ENCODE measurements around the gene SMTNL2.

SMTNL2 gene

DNA sequence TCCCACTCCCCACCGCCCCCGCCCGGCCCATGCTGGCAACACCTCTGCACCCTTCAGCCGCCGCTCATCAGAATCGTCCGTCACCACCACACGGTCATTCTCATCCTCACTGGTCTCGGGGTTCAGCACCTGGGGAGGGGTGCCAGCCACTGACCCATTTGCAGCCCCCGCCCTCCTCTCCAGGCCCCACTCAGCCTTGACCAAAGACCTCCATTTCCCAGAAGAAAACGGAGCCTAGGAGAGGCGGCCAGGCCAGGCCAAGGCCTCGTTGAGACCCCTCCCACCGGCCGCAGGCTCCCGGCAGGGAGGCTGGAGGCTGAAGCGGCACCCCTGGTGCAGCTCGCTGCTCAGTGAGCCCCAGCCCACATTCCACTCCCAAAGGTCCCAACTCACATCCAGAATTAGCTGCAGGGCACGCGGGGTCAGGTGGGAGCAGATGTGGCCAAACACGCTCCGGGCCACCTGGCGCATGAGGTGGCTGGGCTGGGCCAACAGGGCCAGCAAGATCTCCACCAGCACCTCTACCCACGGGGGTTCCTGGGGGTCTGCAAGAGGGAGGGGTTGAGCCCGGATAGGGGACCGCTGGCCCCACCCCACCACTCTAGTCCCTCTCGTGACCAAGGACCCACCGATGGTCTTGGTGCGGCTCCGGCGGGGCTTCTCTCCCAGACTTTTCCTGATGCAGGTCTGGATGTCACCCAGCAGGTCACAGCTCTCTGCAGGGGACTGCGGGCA, 38.9 kb upstream of the SMTNL2 start:
- DNase-seq (ENCODE audit: low read depth in 1 of 2, low spot score in 1 of 2): no peak

DNA sequence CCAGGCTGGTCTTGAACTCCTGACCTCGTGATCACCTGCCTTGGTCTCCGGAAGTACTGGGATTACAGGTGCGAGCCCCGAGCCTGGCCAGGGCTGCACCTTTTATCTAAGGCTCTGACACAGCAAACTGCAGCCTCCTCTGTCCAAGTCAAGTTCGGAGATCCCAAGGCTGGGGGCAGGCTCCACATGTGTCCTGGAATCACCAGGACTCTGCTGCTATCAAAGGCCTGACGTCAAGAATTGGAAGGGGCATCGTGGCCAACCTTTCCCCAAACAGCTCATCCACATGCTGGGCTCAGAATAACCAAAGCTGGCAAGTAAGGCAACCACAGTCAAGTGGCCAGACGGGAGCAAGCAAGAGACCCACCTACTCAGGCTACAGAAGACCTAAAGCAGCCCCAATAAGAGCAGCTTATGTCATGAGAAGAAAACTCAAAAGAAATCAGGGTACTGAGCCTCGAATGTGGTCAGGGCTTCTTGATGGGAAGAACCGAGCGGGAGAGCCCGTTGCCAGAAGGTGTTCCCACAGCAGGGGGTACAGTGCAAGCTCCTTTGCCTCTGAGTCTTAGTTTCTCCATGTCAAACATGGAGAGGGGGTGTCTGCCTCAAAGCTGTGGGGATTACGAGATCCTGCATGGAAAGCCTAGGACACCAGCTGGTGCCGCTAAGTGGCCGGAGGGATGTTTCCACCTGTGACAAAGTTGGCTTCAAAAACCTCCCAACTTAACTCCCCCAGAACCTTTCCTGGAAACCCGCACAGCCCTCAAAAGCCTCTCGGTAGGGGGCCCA, 37.0 kb upstream of the SMTNL2 start:
- no peak for DNase-seq (ENCODE audit: low read depth in 1 of 2, low spot score in 1 of 2)

GRCh38 chr17:4548061-4548461, 36.3 kb upstream of the SMTNL2 start:
- DNase-seq (ENCODE audit: low read depth in 1 of 2, low spot score in 1 of 2): no peak

DNA sequence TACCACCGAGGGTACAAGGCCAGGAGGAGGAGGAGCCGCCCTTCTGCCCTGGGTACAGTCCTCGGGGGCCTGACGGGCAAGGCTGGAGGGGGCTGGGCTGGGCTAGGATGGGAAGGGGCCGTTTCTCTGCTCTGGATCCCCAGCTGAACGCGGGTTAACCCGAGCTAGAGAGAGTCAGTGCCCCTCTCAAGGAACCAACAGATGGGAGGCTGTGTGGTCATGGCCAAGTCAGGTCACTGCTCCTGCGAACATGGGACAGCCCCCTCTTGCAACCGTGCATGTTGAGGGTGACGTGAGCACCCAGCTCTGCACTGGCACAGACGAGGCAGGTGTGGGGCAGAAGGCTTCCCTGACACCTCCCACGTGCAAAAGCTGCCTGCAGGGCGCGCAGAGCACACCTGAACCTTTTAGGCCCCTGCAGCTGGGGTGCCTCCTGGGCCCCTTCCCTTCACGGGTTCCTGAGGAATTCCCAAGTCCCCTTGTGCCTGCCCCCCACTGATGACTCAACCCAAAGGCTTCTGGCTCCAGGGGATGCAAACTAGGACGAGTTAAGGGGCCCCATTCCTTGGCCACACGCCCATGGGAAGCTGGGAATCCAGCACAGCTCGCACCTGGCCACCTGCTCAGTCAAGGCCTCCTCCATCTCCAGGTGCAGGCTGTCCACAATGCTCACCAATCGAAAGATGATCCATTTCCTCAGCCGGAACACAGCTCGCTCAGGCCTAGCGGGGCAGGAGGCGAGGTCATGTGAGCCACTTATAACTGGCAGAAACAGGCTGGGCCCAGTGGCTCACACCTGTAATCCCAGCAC, 35.4 kb upstream of the SMTNL2 start:
- DNase-seq (ENCODE audit: low read depth in 1 of 2, low spot score in 1 of 2): no peak

DNA sequence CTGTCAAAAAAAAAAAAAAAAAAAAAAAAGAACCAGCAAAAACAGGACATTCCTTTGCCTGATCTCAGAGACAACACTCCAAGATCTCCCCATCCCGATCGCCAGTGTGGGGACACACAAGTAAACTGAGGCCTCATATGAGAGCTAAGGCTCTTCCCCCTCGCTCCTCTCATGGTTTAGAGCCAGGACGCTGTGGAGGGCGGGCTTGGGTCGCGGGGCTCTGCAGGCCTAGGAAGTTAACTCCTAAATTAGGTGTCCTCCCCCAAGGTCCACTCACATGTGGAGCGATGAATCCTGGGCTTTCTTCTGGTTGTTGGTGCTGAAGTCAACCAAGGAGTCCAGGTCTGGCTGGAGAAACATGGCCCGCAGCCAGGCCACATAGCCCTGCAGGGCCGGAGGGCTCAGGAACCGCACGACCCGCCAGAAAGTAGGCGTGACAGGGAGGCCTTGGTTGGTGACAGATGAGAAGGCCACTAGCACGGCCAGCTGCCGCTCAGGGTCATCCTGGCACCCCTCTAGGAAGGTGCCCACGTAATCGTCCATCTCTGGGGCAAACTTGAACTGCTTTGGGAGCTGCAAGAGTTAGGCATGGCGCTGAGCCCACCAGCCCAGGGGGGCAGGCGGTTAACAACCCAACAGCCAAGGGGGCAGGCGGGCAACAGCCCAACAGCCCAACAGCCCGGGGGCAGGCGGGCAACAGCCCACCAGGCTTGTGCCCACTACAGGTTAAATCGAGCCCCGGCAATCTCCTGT, 34.4 kb upstream of the SMTNL2 start:
- no peak for DNase-seq (ENCODE audit: low read depth in 1 of 2, low spot score in 1 of 2)

- DNase-seq (ENCODE audit: low read depth in 1 of 2, low spot score in 1 of 2): no peak
Measured at GRCh38 chr17:4550534-4551039, 33.7 kb upstream of the SMTNL2 start.

DNA sequence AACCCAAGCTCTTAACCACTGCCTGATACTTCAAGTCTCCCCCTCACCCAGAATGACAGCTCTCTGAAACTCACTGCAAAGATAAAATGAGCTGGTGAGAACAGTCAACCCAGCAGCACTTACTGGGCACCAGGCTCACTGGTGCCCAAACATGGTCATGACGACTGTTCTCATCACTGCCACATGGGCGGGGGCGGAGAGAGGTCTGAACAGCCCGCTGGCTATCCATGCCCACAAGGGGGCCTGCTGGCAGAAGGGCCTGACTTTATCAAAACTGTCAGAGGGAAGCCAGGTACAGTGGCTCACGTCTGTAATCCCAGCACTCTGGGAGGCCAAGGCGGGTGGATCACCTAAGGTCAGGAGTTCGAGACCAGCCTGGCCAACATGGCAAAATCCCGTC, 33.2 kb upstream of the SMTNL2 start:
- DNase-seq (ENCODE audit: low read depth in 1 of 2, low spot score in 1 of 2): no peak

DNA sequence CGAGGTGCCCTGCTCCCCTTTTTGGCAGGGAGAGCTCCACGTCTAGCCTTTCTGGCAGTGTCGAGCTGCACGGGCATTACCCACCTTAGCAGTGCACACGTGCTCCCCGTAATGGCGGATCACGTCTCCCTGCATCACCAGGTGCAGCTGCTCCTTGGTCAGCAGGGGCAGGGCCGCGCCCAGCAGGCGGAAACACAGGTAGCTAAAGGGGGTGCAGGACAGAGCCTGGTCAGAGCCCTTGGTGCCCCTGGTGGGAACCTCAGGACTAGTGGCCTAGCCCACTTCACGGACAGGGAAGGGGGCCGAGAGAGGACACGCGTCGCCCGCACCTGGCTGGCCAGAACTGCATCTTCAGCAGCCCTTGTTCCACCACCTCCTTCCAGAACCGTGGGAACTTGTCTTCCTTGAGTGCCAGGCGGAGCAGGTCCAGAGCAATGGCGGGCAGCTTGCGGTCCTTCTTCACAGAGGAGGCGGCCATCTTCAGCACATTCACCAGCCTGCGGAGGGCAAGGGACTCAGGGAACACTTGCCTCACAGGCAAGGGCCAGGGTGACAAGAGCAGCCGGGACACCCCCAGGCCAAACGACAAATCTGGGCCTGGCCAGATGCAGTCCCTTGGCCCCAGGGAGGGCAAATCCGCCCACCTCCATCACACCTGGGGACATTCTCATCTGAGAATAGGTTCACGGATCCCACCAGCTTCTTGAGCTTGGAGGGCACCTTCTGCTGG, 32.4 kb upstream of the SMTNL2 start:
- DNase-seq (ENCODE audit: low read depth in 1 of 2, low spot score in 1 of 2): no peak

DNA sequence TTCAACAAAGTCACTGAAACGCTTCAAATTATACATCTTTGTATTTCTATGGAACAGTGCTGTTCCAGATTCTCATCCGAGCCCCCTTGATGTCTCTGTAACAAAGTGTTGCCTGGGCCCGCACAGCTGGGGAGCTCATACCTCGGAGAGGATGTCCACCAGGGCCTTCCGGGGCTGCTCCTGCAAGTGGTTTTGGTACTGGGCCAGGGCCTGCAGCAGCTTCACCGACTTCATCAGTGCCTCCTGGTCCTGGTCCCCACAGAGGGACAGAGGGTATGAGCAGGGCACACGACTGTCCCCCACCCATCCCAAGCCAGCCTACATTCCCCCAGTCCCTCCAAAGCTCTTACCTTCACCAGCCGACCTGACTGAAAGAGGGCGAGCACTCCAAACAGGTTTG, 30.7 kb upstream of the SMTNL2 start:
- no peak for DNase-seq (ENCODE audit: low read depth in 1 of 2, low spot score in 1 of 2)

DNA sequence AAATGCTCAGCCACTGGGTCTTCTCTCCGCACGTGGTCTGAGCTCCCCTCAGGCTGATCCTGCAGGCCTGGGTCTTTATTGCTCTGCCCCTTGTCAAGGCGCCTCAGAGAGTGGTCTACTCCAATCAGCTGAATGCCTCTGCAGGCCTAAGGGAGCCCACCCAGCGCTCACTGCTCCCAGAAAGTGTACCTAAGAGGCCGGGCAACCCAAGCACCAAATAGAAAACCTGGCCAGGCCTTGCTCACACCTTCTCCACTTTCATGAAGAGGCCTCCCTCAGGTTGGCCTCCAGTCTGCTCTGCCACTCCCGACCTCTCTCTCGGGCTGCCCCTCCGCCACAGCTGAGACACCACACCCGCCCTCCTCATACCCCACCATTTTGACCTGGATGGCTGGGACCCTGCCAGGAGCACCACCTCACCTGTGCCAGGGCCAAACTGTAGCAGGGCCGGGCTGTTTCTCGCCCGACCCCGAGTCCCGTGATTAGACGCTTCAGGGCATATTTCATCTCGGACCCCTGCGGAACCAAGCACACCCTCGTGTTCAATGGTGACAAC, 29.8 kb upstream of the SMTNL2 start:
- DNase-seq (ENCODE audit: low read depth in 1 of 2, low spot score in 1 of 2): no peak

GRCh38 chr17:4554997-4555799, 29.1 kb upstream of the SMTNL2 start, which contains the start of gene MYBBP1A:
TSS of gene MYBBP1A (minus strand) at chr17:4555384. CDS start at chr17:4555324, 60 bp downstream.
- DNase-seq (ENCODE audit: low read depth in 1 of 2, low spot score in 1 of 2): peak; percentile 93 to 96

DNA sequence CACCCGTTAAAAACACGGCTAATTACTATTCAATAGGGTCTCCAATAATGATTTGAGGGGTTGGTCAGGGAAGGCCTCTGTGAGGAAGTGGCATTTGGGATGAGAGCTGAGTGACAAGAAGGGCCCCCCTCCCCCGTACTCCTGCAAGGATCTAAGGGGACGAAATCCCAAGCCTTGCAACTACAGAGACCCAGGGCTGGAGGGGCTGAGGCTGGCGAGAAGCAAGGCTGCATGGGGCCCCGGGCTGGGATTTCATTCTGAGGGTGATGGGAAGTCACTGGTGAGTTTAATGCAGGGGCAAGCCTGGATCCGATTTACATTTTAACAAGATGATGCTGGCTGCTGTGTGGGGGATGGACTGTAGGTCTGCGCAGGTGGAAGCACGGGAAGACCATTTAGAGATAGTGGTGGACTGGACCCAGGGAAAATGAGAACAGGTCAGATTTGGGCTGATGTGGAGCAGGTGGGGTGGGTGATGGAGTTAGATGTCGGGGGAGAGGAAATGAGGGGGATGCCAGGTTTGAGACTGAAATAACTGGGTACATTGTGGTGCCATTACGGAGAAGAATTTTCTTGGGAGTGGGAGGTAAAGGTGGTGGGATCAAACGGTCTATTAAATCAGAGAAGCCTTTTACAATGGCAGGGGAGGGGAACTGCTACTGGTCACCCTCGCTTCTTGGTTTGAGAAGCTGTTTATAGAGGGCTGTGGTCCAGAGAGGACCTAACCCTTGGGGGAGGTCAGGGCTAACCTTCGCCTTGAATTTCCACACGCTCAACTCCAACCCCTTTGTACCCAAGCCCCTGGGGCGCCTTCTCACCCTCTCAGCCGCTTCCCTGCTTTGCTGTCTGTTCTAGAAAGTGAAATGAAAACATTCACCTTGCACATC, 28.2 kb upstream of the SMTNL2 start:
- no peak for DNase-seq (ENCODE audit: low read depth in 1 of 2, low spot score in 1 of 2)

GRCh38 chr17:4556996-4557395, 27.3 kb upstream of the SMTNL2 start:
- no peak for DNase-seq (ENCODE audit: low read depth in 1 of 2, low spot score in 1 of 2)

DNA sequence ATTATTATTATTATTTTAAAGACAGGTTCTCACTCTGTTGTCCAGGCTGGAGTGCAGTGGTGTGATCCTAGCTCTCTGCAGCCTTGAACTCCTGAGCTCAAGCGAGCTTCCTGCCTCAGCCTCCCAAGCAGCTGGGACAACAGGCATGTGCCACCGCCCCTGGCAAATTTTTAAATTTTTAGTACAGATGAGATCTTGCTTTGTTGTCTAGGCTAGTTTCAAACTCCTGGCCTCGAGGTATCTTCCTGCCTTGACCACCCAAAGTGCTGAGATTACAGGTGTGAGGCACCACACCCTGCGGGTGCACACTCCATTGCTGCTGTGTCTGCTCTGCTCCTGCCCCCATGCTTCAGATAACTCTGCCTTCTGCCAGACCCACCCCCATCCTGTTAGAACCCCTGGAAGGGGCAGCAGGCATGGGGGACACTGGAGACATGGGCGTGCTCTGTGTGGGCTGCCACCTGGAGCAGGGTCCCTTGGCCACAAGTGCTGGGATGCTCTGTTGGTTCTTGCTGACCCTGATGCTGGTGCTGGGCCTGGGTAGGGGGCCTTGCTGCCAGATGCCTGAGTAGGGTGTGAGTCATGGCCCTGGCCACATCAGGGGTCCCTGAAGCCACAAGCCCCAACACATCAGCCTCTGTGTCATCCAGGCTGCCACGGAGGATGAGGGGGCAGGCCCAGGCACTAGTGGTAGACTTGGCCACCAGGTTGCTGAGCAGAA, 26.5 kb upstream of the SMTNL2 start:
- DNase-seq (ENCODE audit: low read depth in 1 of 2, low spot score in 1 of 2): no peak

GRCh38 chr17:4558347-4558971, 25.9 kb upstream of the SMTNL2 start:
- DNase-seq (ENCODE audit: low read depth in 1 of 2, low spot score in 1 of 2): no peak

- DNase-seq (ENCODE audit: low read depth in 1 of 2, low spot score in 1 of 2): no peak
Measured at GRCh38 chr17:4559139-4559791, 25.1 kb upstream of the SMTNL2 start.

All from stimulated activated CD4-positive, alpha-beta T cell treated with anti-CD3 and anti-CD28 coated beads, Interleukin-15, amount 100 ng/mL, for 1 hour (primary cell).